HEK293 (cell line): ENCODE results near the gene XPOT.
A peak's percentile ranks its signal among the peaks of the same experiment; 100 is the strongest.

Experiments used
- KLF9 ChIP-seq: fragments of 450-650 bp; formaldehyde crosslinking; IDR thresholded peaks from 2 replicates; pipeline ENCODE4 v1.5.1; 2016; ENCODE audit warnings: missing biosample characterization, missing genetic modification characterization, low read depth
- MYNN ChIP-seq: fragments of 450-650 bp; formaldehyde crosslinking; IDR thresholded peaks from 2 replicates; pipeline ENCODE4 v1.5.1; 2016; ENCODE audit warnings: missing biosample characterization, missing genetic modification characterization, borderline replicate concordance
- RBAK ChIP-seq: fragments of 450-650 bp; formaldehyde crosslinking; IDR thresholded peaks from 2 replicates; pipeline ENCODE4 v1.5.1; 2016; ENCODE audit warnings: missing biosample characterization, missing genetic modification characterization
- SP3 ChIP-seq: fragments of 450-650 bp; formaldehyde crosslinking; IDR thresholded peaks from 2 replicates; pipeline ENCODE4 v1.5.1; 2016; ENCODE audit warnings: missing biosample characterization, missing genetic modification characterization
- TRIM28 ChIP-seq: IDR thresholded peaks from 2 replicates; pipeline ENCODE4 v1.6.1; 2011; ENCODE audit warnings: low read length, control low read depth, borderline replicate concordance
- YY2 ChIP-seq: fragments of 450-650 bp; formaldehyde crosslinking; IDR thresholded peaks from 2 replicates; pipeline ENCODE4 v1.5.1; 2016; ENCODE audit warnings: missing biosample characterization, missing genetic modification characterization
- ZBTB20 ChIP-seq: fragments of 450-650 bp; formaldehyde crosslinking; IDR thresholded peaks from 2 replicates; pipeline ENCODE4 v1.5.1; 2016; ENCODE audit warnings: missing biosample characterization, missing genetic modification characterization
- ZEB2 ChIP-seq: fragments of 450-650 bp; formaldehyde crosslinking; IDR thresholded peaks from 2 replicates; pipeline ENCODE4 v1.5.1; 2016; ENCODE audit warnings: missing biosample characterization, missing genetic modification characterization
- ZNF19 ChIP-seq: fragments of 450-650 bp; formaldehyde crosslinking; IDR thresholded peaks from 2 replicates; pipeline ENCODE4; 2016; ENCODE audit warnings: missing biosample characterization, missing genetic modification characterization, low read depth
- ZNF280C ChIP-seq: fragments of 450-650 bp; formaldehyde crosslinking; IDR thresholded peaks from 2 replicates; pipeline ENCODE4 v1.5.1; 2016; ENCODE audit warnings: missing biosample characterization, missing genetic modification characterization
- ZNF398 ChIP-seq: fragments of 450-650 bp; formaldehyde crosslinking; IDR thresholded peaks from 2 replicates; pipeline ENCODE4 v1.5.1; 2017; ENCODE audit warnings: missing biosample characterization, missing genetic modification characterization
- ZNF426 ChIP-seq: fragments of 450-650 bp; formaldehyde crosslinking; IDR thresholded peaks from 2 replicates; pipeline ENCODE4 v1.5.1; 2017; ENCODE audit warnings: missing biosample characterization, missing genetic modification characterization, mild to moderate bottlenecking, inconsistent platforms, moderate library complexity
- ZNF510 ChIP-seq: fragments of 450-650 bp; formaldehyde crosslinking; IDR thresholded peaks from 2 replicates; pipeline ENCODE4 v1.5.1; 2018; ENCODE audit warnings: mild to moderate bottlenecking, missing genetic modification characterization, missing biosample characterization; ENCODE audit not compliant: insufficient replicate concordance
- ZNF529 ChIP-seq: fragments of 450-650 bp; formaldehyde crosslinking; IDR thresholded peaks from 2 replicates; pipeline ENCODE4 v1.5.1; 2017; ENCODE audit warnings: missing genetic modification characterization, missing biosample characterization; ENCODE audit not compliant: insufficient replicate concordance
- ZNF548 ChIP-seq: fragments of 450-650 bp; formaldehyde crosslinking; IDR thresholded peaks from 2 replicates; pipeline ENCODE4 v1.5.1; 2016; ENCODE audit warnings: missing biosample characterization, missing genetic modification characterization
- ZNF561 ChIP-seq: fragments of 450-650 bp; IDR thresholded peaks from 2 replicates; pipeline ENCODE4 v1.5.1; 2018; ENCODE audit warnings: missing biosample characterization, missing genetic modification characterization, borderline replicate concordance
- ZNF621 ChIP-seq: fragments of 450-650 bp; formaldehyde crosslinking; IDR thresholded peaks from 2 replicates; pipeline ENCODE4 v1.5.1; 2017; ENCODE audit warnings: missing biosample characterization, missing genetic modification characterization
- ZNF654 ChIP-seq: fragments of 450-650 bp; formaldehyde crosslinking; IDR thresholded peaks from 2 replicates; pipeline ENCODE4 v1.5.1; 2016; ENCODE audit warnings: low read depth, missing biosample characterization, missing genetic modification characterization
- ZNF677 ChIP-seq: fragments of 450-650 bp; IDR thresholded peaks from 2 replicates; pipeline ENCODE4 v1.5.0; 2018; ENCODE audit warnings: missing biosample characterization, mild to moderate bottlenecking, missing genetic modification characterization, moderate library complexity
- ZNF785 ChIP-seq: fragments of 450-650 bp; formaldehyde crosslinking; IDR thresholded peaks from 2 replicates; pipeline ENCODE4 v1.5.1; 2016; ENCODE audit warnings: missing biosample characterization, missing genetic modification characterization
- ZNF837 ChIP-seq: fragments of 450-650 bp; formaldehyde crosslinking; IDR thresholded peaks from 2 replicates; pipeline ENCODE4 v1.5.1; 2016; ENCODE audit warnings: missing biosample characterization, missing genetic modification characterization
- TF ChIP-seq, protein P1 (sequence below): fragments of 450-650 bp; formaldehyde crosslinking; conservative IDR thresholded peaks from 2 replicates; pipeline ENCODE4 v1.5.1; 2016; ENCODE audit warnings: low read depth, missing biosample characterization, missing genetic modification characterization
- TF ChIP-seq, protein P2 (sequence below): fragments of 450-650 bp; formaldehyde crosslinking; IDR thresholded peaks from 2 replicates; pipeline ENCODE4 v1.5.1; 2016; ENCODE audit warnings: missing biosample characterization, missing genetic modification characterization, borderline replicate concordance

XPOT gene

DNA sequence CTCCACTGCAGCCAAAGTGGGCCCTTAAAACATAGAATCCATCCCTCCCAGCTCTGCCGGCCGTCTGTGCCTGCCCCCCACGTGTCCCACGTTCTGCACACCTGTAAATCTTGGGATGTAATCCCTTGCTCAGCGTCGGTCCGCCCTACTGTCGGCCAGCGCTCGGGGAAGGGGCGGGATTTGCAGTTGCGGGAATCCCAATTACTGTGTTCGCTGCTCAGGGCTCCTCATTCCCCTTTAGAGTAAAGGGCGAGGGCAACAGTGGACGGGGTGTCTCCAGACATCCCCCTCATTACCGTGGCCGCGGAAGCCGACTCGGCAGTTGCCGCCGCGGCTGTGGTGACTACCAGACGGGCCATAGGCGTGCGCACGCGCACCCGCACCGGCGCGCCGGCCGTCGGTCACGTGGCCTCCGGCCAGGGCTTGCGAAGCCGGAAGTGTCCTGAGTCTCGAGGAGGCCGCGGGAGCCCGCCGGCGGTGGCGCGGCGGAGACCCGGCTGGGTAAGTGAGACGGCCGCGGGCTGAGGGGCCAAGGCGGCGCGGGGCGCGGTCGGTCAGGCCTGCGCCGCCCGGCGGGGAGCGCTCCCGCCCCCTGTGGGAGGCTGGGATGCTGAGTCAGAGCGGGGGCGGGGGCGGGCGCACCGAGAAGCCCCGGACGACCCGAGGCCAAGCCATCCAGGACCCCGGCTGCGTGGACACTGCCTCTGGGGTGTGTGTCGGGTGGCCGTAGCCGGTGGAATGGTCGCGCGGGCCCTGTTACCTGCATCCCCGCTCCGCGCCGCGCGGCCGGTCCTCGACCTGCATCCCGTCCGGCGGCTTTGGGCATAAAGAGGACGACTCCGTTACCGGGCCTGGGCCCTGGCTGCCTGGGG, 47.7 kb downstream of the XPOT start, which contains the start of gene TBK1 (continued):
- TF ChIP-seq ZNF837 (tag by site-specific recombination) (no peak), YY2 (tag by site-specific recombination) (no peak), ZEB2 (peak; percentile 31), TRIM28 (no peak), ZNF280C (tag by site-specific recombination) (no peak), ZNF529 (tag by site-specific recombination) (no peak), ZNF654 (tag by site-specific recombination) (no peak), ZNF561 (peak; percentile 62; the same call in 1 of the 2 replicates), ZNF785 (tag by site-specific recombination) (no peak), ZNF510 (no peak), RBAK (tag by site-specific recombination) (no peak), ZNF677 (tag by site-specific recombination) (peak; percentile 55; the same call in 1 of the 2 replicates), MYNN (tag by site-specific recombination) (no peak), ZNF398 (peak; percentile 64), ZNF548 (tag by site-specific recombination) (no peak), ZNF621 (tag by site-specific recombination) (no peak), ZNF426 (tag by site-specific recombination) (no peak), SP3 (tag by site-specific recombination) (peak; percentile 46; the same call in 1 of the 2 replicates), KLF9 (tag by site-specific recombination) (peak; percentile 63), ZBTB20 (tag by site-specific recombination) (no peak; the same call in 1 of the 2 replicates), ZNF19 (tag by site-specific recombination) (no peak)
- TF ChIP-seq, protein P1, sequence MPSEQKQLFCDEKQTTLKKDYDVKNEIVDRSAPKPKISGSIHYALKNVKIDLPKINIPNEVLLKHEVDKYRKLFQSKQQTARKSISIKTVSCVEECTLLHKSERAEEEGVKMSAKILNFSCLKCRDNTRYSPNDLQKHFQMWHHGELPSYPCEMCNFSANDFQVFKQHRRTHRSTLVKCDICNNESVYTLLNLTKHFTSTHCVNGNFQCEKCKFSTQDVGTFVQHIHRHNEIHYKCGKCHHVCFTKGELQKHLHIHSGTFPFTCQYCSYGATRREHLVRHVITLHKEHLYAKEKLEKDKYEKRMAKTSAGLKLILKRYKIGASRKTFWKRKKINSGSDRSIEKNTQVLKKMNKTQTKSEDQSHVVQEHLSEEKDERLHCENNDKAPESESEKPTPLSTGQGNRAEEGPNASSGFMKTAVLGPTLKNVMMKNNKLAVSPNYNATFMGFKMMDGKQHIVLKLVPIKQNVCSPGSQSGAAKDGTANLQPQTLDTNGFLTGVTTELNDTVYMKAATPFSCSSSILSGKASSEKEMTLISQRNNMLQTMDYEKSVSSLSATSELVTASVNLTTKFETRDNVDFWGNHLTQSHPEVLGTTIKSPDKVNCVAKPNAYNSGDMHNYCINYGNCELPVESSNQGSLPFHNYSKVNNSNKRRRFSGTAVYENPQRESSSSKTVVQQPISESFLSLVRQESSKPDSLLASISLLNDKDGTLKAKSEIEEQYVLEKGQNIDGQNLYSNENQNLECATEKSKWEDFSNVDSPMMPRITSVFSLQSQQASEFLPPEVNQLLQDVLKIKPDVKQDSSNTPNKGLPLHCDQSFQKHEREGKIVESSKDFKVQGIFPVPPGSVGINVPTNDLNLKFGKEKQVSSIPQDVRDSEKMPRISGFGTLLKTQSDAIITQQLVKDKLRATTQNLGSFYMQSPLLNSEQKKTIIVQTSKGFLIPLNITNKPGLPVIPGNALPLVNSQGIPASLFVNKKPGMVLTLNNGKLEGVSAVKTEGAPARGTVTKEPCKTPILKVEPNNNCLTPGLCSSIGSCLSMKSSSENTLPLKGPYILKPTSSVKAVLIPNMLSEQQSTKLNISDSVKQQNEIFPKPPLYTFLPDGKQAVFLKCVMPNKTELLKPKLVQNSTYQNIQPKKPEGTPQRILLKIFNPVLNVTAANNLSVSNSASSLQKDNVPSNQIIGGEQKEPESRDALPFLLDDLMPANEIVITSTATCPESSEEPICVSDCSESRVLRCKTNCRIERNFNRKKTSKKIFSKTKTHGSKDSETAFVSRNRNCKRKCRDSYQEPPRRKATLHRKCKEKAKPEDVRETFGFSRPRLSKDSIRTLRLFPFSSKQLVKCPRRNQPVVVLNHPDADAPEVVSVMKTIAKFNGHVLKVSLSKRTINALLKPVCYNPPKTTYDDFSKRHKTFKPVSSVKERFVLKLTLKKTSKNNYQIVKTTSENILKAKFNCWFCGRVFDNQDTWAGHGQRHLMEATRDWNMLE: no peak
- TF ChIP-seq, protein P2, sequence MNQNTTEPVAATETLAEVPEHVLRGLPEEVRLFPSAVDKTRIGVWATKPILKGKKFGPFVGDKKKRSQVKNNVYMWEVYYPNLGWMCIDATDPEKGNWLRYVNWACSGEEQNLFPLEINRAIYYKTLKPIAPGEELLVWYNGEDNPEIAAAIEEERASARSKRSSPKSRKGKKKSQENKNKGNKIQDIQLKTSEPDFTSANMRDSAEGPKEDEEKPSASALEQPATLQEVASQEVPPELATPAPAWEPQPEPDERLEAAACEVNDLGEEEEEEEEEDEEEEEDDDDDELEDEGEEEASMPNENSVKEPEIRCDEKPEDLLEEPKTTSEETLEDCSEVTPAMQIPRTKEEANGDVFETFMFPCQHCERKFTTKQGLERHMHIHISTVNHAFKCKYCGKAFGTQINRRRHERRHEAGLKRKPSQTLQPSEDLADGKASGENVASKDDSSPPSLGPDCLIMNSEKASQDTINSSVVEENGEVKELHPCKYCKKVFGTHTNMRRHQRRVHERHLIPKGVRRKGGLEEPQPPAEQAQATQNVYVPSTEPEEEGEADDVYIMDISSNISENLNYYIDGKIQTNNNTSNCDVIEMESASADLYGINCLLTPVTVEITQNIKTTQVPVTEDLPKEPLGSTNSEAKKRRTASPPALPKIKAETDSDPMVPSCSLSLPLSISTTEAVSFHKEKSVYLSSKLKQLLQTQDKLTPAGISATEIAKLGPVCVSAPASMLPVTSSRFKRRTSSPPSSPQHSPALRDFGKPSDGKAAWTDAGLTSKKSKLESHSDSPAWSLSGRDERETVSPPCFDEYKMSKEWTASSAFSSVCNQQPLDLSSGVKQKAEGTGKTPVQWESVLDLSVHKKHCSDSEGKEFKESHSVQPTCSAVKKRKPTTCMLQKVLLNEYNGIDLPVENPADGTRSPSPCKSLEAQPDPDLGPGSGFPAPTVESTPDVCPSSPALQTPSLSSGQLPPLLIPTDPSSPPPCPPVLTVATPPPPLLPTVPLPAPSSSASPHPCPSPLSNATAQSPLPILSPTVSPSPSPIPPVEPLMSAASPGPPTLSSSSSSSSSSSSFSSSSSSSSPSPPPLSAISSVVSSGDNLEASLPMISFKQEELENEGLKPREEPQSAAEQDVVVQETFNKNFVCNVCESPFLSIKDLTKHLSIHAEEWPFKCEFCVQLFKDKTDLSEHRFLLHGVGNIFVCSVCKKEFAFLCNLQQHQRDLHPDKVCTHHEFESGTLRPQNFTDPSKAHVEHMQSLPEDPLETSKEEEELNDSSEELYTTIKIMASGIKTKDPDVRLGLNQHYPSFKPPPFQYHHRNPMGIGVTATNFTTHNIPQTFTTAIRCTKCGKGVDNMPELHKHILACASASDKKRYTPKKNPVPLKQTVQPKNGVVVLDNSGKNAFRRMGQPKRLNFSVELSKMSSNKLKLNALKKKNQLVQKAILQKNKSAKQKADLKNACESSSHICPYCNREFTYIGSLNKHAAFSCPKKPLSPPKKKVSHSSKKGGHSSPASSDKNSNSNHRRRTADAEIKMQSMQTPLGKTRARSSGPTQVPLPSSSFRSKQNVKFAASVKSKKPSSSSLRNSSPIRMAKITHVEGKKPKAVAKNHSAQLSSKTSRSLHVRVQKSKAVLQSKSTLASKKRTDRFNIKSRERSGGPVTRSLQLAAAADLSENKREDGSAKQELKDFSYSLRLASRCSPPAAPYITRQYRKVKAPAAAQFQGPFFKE (tag by site-specific recombination): no peak
